ENCODE data around the gene LHFPL4.

LHFPL4 gene

GRCh38 chr3:9467451-9467850 lies 86.2 kb downstream of the LHFPL4 start:
- no peaks in the 10 kb centered on the region for H3K27me3 Mint-ChIP-seq
- H3K9me3 Mint-ChIP-seq = no peaks in the 10 kb centered on the region
- peak overlapping the region; percentile 56 for H3K27ac Mint-ChIP-seq
- H3K36me3 Mint-ChIP-seq = peaks cover 23% of the 10 kb centered on the region
- no peak overlapping the region for H3K4me3 Mint-ChIP-seq
- peaks cover 5% of the 10 kb centered on the region for H3K4me1 Mint-ChIP-seq

GRCh38 chr3:9455596-9456131 lies 98.0 kb downstream of the LHFPL4 start:
- Mint-ChIP-seq H3K9me3 (no peaks in the 10 kb centered on the region), H3K4me3 (no peak overlapping the region), H3K4me1 (peaks cover 19% of the 10 kb centered on the region), H3K36me3 (peaks cover 11% of the 10 kb centered on the region), H3K27ac (no peak overlapping the region), H3K27me3 (no peaks in the 10 kb centered on the region)

GRCh38 chr3:9452417-9452816 lies 101.2 kb downstream of the LHFPL4 start:
- Mint-ChIP-seq H3K27me3 (no peaks in the 10 kb centered on the region), H3K27ac (peak overlapping the region; percentile 83), H3K4me3 (no peak overlapping the region), H3K4me1 (peaks cover 26% of the 10 kb centered on the region), H3K36me3 (peaks cover 21% of the 10 kb centered on the region), H3K9me3 (no peaks in the 10 kb centered on the region)

GRCh38 chr3:9450991-9451390 lies 102.6 kb downstream of the LHFPL4 start:
- Mint-ChIP-seq H3K4me1 (peaks cover 26% of the 10 kb centered on the region), H3K9me3 (no peaks in the 10 kb centered on the region), H3K4me3 (no peak overlapping the region), H3K27ac (no peak overlapping the region), H3K36me3 (peaks cover 21% of the 10 kb centered on the region), H3K27me3 (no peaks in the 10 kb centered on the region)

- Mint-ChIP-seq H3K9me3 (no peaks in the 10 kb centered on the region), H3K27ac (no peak overlapping the region), H3K4me3 (no peak overlapping the region), H3K4me1 (peaks cover 26% of the 10 kb centered on the region), H3K27me3 (no peaks in the 10 kb centered on the region), H3K36me3 (peaks cover 21% of the 10 kb centered on the region)
These were observed 103.5 kb downstream of the LHFPL4 start for GRCh38 chr3:9450126-9450525.

GRCh38 chr3:9448643-9449042 lies 105.0 kb downstream of the LHFPL4 start:
- H3K27ac Mint-ChIP-seq = no peak overlapping the region
- peaks cover 23% of the 10 kb centered on the region for H3K36me3 Mint-ChIP-seq
- H3K27me3 Mint-ChIP-seq = no peaks in the 10 kb centered on the region

More at GRCh38 chr3:9448643-9449042, 105.0 kb downstream of the LHFPL4 start:
- Mint-ChIP-seq H3K9me3 (no peaks in the 10 kb centered on the region), H3K4me3 (no peak overlapping the region), H3K4me1 (peaks cover 26% of the 10 kb centered on the region)
